Measurements from ENCODE around the gene BCL2L12. TPM values are rescaled to one million over a fixed set of nuclear protein-coding genes. Genes with fewer than 3 reads are reported as not detected.
"Not testable (repeated sequence)": the region's sequence is repeated elsewhere in the genome, so short reads cannot be mapped to it uniquely, and the experiment has no call there.

Gene BCL2L12, protein sequence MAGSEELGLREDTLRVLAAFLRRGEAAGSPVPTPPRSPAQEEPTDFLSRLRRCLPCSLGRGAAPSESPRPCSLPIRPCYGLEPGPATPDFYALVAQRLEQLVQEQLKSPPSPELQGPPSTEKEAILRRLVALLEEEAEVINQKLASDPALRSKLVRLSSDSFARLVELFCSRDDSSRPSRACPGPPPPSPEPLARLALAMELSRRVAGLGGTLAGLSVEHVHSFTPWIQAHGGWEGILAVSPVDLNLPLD
- 53.3 and 69.8 TPM in 2 replicates for total RNA-seq

DNA sequence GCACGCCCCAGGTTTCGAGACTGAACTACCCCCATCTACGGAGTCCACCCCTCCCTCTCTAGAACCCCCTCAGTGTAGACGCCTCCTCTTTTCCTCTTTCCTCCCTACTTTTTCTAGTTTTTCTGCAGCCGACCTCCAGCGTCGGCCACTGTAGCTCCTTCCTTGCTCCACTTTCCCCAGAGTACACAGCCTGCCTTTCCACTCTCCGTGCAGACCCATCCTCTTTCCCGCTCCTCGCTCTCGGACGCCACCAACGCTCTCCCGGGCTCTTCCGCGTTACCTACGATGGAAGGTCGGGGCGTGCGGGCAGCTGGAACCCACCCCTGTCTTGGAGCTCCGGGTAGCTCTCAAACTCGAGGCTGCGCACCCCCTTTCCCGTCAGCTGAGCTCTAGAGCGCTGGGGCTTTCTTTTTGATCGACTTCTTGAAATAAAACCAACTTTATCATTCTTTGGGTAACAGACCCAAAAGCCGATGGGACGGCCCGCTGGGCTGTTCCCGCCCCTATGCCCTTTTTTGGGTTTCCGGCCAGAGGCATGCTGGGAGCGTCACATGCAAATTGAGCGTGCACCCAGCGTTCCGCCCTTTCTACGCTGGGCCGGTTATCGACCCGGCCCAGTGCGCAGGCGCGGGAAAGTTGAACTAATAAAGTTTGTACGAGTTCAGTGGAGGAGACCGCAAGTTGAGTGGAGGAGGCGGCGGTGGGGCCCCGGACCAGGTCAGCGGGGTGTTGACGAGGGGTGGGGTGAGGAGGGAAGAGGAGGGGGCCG lies at the start of gene BCL2L12, which contains the start of gene IRF3:
Gene BCL2L12, plus strand, starts transcription at position 583 of the 769 bp plus-strand sequence. CDS start 760 bp downstream, outside the sequence.
Gene IRF3, minus strand, starts transcription at position 507 of the 769 bp plus-strand sequence. CDS start 1,019 bp downstream, outside the sequence.
- TF ChIP-seq, protein P1, sequence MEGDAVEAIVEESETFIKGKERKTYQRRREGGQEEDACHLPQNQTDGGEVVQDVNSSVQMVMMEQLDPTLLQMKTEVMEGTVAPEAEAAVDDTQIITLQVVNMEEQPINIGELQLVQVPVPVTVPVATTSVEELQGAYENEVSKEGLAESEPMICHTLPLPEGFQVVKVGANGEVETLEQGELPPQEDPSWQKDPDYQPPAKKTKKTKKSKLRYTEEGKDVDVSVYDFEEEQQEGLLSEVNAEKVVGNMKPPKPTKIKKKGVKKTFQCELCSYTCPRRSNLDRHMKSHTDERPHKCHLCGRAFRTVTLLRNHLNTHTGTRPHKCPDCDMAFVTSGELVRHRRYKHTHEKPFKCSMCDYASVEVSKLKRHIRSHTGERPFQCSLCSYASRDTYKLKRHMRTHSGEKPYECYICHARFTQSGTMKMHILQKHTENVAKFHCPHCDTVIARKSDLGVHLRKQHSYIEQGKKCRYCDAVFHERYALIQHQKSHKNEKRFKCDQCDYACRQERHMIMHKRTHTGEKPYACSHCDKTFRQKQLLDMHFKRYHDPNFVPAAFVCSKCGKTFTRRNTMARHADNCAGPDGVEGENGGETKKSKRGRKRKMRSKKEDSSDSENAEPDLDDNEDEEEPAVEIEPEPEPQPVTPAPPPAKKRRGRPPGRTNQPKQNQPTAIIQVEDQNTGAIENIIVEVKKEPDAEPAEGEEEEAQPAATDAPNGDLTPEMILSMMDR (conservative IDR thresholded peaks at IDR 0.05; ENCODE audit: low read depth, low read length): no peak
- peak within 1 kb of the TSS; percentile 87 for H3K4me3 ChIP-seq (ENCODE audit: low read depth, low read length)
- DNase-seq (ENCODE audit: low read depth): peak; percentile 71

DNA sequence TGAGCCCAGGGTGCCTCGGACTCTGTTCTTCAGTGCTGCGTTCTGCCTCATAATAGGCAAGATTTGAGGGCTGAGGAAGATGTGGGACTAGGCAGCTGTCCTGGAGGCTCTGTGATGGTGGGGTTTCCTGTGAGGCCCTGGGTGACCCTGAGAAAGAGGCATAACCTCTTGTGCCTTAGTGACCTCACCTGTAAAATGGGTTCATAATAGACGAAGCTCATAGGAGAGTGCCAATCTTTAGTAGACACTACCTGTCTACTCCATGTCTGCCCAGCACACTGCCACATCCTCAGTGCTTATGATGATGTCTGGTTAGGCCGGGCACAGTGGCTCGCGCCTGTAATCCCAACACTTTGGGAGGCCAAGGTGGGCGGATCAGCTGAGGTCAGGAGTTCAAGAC lies 49.2 kb upstream of the BCL2L12 start:
- H3K4me3 ChIP-seq (ENCODE audit: low read depth, low read length): no peak overlapping the region
- TF ChIP-seq, protein P1 (conservative IDR thresholded peaks at IDR 0.05; ENCODE audit: low read depth, low read length): no peak
- no peak for DNase-seq (ENCODE audit: low read depth)

DNA sequence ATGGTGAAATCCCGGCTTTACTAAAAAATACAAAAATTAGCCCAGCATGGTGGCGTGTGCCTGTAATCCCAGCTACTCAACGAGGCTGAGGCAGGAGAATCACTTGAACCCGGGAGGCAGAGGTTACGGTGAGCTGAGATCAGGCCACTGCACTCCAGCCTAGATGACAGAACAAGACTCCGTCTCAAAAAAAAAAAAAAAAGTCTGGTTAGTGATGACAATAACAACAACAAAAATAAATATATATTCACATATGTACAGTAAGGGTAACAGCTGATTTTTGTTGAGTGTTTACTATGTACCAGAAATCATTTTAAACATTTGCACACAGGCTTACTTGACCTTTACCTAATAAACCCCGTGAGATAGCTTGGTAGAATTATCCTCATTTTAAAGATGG lies 48.8 kb upstream of the BCL2L12 start:
- no peak overlapping the region for H3K4me3 ChIP-seq (ENCODE audit: low read depth, low read length)
- TF ChIP-seq, protein P1 (conservative IDR thresholded peaks at IDR 0.05; ENCODE audit: low read depth, low read length): no peak
- DNase-seq (ENCODE audit: low read depth): no peak

DNA sequence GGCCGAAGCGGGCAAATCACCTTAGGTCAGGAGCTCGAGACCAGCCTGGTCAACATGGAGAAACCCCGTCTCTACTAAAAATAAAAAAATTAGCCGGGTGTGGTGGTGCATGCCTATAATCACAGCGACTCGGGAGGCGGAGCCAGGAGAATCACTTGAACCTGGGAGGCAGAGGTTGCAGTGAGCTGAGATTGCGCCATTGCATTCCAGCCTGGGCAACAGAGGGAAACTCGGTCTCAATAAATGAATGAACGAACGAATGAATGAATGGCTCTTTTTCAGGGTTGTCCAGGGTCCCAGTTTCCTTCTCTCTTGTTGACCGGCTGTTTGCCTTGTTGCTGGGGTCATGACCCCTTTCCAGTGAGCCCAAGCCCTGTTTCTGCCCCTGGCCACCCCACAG lies 47.9 kb upstream of the BCL2L12 start:
- H3K4me3 ChIP-seq (ENCODE audit: low read depth, low read length): not testable (repeated sequence)

DNA sequence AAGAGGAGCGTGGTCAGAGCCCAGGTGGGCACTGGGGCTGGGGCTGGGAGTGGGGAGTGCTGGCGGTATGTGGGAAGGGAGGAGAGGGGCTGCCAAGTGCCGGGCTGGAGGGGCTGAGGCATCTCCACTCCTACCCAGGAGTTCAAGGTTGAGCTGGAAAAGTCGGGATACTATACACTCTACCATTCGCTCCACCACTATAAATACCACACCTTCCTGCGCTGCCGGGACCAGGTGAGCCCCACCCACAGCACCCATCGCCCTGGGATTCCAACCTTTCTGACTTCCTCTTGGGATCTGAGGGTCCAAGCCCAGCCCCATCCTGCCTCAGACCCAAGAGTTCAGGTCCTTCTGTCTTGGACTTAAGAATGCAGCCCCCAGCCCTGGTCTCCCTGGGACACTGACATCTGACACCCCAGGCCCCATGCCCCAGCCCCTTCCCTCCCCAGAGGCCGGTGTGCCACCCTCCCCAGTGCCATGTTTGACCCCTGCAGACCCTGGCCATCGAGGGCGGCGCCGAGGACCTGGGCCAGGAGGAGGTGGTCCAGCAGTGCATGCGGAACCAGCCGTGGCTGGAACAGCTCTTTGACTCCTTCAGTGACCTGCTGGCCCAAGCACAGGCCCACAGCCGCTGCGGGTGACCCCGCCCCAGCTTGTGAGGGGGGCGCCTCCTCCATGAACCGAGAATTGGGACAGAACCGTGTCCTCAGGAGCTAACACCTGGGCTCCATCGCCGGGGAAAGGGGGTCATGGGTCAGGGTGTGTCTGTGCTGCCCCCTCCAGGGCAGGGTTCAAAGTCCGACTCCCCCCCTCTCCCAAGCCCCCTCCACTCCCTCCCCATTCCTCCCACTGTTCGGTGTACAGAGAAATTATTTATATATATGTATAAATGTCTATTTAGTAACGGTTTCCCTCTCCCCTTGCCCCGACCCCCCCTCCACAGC lies 40.5 kb upstream of the BCL2L12 start:
- no peak overlapping the region for H3K4me3 ChIP-seq (ENCODE audit: low read depth, low read length)
- TF ChIP-seq, protein P1 (conservative IDR thresholded peaks at IDR 0.05; ENCODE audit: low read depth, low read length): no peak
- no peak for DNase-seq (ENCODE audit: low read depth)

More for the DNA sequence above, 47.9 kb upstream of the BCL2L12 start:
- DNase-seq (ENCODE audit: low read depth): not testable (repeated sequence)

DNA sequence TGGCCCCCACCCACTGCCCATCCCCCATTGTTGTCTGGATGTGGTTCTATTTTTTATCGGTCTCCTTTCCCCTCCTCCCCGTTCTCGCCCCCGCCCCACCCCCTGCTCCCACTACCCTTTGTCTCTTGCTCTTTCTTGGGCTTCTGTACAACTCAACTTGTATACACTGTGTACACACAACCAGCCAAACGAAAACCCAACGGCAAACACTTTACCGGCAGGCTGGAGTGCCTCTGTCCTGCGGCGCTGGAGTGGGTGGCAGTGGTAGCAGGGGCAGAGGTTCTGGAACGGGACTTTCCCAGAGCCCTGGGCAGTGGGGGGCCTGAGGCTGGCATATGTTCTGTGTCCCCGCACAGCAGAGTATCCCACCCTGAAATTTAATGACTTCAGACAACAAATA lies 39.5 kb upstream of the BCL2L12 start:
- DNase-seq (ENCODE audit: low read depth): no peak
- TF ChIP-seq, protein P1 (conservative IDR thresholded peaks at IDR 0.05; ENCODE audit: low read depth, low read length): no peak
- no peak overlapping the region for H3K4me3 ChIP-seq (ENCODE audit: low read depth, low read length)

DNA sequence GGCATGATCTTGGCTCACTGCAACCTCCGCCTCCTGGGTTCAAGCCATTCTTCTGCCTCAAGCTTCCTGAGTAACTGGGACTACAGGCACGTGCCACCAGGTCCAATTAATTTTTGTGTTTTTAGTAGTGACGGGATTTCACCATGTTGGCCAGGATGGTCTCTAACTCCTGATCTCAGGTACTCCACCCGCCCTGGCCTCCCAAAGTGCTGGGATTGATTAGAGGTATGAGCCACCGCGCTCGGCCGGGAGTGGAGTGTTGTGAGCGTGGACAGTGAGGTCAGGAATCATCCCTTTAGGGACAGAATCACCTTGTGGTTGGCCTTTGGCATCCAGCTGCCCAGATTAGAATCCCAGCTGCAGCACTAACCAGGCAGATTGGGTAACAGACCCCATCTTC lies 36.1 kb upstream of the BCL2L12 start:
- DNase-seq (ENCODE audit: low read depth): no peak
- TF ChIP-seq, protein P1 (conservative IDR thresholded peaks at IDR 0.05; ENCODE audit: low read depth, low read length): no peak
- H3K4me3 ChIP-seq (ENCODE audit: low read depth, low read length): no peak overlapping the region

All from epithelial cell of proximal tubule (primary cell).